Measurements from ENCODE around the gene NDRG2. TPM values are rescaled to one million over a fixed set of nuclear protein-coding genes. Genes with fewer than 3 reads are reported as not detected.

Gene NDRG2
- total and polyA plus RNA-seq, 2 donors (not counting 1 experiment from before 2014, with no cell fraction given) = 0.32 to 0.50 TPM

DNA sequence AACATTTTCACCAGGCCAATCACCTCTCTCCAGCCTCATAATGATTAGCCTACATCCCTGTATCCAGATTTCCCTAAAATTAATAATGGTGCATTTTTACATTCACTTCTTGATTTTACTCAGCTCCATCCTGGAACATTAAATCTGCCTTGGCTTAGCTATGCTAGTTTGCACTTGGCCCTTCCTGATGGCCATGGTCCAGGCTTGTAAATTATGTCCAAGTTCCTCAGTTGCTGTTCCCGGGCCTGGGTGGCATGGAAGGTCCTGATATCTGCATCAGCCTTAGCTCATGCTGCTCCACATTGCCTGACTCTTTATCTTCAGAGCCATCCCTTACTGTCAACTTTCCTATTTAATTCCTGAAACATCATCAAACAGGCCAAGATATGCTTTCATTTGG, 46.2 kb downstream of the NDRG2 start:
- Histone ChIP-seq H4K20me1 (ENCODE audit: control insufficient read depth, extremely low read depth, insufficient read depth, low read length) (no peaks in the 10 kb centered on the region), H3K9ac (ENCODE audit: insufficient read depth, low read length) (no peak overlapping the region), H3K4me3 (replicated peaks in 1 of 4; ENCODE audit: control extremely low read depth in 1 of 4, insufficient read depth in 1 of 4, low read depth in 3 of 4, low read length in 4 of 4) (no peak overlapping the region), H3K4me2 (ENCODE audit: extremely low read depth, insufficient read depth, low read length) (no peak overlapping the region), H3K27me3 (ENCODE audit: control insufficient read depth, insufficient read depth, low read length) (no peaks in the 10 kb centered on the region), H3K9me3 (ENCODE audit: control insufficient read depth, insufficient read depth, low read depth, low read length) (no peaks in the 10 kb centered on the region), H3K36me3 (ENCODE audit: control insufficient read depth, insufficient read depth, low read length) (no peaks in the 10 kb centered on the region), H3K79me2 (ENCODE audit: control insufficient read depth, insufficient read depth, low read length) (no peaks in the 10 kb centered on the region), H3K4me1 (ENCODE audit: control insufficient read depth, extremely low read depth, insufficient read depth, low read length) (peaks cover 6% of the 10 kb centered on the region), H2AFZ (ENCODE audit: low read length) (no peak overlapping the region), H3K27ac (ENCODE audit: insufficient read depth, low read length) (no peak overlapping the region)
- TF ChIP-seq, protein P1, sequence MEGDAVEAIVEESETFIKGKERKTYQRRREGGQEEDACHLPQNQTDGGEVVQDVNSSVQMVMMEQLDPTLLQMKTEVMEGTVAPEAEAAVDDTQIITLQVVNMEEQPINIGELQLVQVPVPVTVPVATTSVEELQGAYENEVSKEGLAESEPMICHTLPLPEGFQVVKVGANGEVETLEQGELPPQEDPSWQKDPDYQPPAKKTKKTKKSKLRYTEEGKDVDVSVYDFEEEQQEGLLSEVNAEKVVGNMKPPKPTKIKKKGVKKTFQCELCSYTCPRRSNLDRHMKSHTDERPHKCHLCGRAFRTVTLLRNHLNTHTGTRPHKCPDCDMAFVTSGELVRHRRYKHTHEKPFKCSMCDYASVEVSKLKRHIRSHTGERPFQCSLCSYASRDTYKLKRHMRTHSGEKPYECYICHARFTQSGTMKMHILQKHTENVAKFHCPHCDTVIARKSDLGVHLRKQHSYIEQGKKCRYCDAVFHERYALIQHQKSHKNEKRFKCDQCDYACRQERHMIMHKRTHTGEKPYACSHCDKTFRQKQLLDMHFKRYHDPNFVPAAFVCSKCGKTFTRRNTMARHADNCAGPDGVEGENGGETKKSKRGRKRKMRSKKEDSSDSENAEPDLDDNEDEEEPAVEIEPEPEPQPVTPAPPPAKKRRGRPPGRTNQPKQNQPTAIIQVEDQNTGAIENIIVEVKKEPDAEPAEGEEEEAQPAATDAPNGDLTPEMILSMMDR (conservative IDR thresholded peaks at IDR 0.05 in 1 of 2, IDR thresholded peaks at IDR 0.05 in 1 of 2; ENCODE audit: low read depth in 1 of 2, low read length in 2 of 2) = no peak
- TF ChIP-seq EZH2 (IDR thresholded peaks at IDR 0.05; ENCODE audit: low read length, missing control alignments) = no peak
- DNase-seq (ENCODE audit: low read depth in 2 of 2) = no peak

DNA sequence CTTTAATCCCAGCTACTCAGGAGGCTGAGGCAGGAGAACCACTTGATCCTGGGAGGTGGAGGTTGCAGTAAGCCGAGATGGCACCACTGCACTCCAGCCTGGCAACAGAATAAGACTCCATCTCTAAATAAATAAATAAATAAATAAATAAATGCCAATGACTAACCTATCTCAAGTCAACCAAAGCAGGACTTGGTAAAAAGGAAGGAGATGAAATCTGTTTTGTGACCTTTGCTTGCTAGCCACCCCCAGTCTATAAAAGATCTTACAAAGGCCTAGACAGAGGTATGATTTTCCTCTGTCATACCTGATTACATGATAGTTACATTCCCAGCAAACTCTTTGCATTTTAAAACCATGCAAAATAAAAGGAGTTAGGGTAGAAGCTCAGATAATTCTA, 48.6 kb downstream of the NDRG2 start:
- Histone ChIP-seq H3K9ac (ENCODE audit: insufficient read depth, low read length) (no peak overlapping the region), H3K4me2 (ENCODE audit: extremely low read depth, insufficient read depth, low read length) (no peak overlapping the region), H3K36me3 (ENCODE audit: control insufficient read depth, insufficient read depth, low read length) (no peaks in the 10 kb centered on the region), H3K27me3 (ENCODE audit: control insufficient read depth, insufficient read depth, low read length) (no peaks in the 10 kb centered on the region), H3K4me3 (replicated peaks in 1 of 4; ENCODE audit: control extremely low read depth in 1 of 4, insufficient read depth in 1 of 4, low read depth in 3 of 4, low read length in 4 of 4) (no peak overlapping the region), H4K20me1 (ENCODE audit: control insufficient read depth, extremely low read depth, insufficient read depth, low read length) (no peaks in the 10 kb centered on the region), H3K9me3 (ENCODE audit: control insufficient read depth, insufficient read depth, low read depth, low read length) (no peaks in the 10 kb centered on the region), H3K4me1 (ENCODE audit: control insufficient read depth, extremely low read depth, insufficient read depth, low read length) (peaks cover 6% of the 10 kb centered on the region), H2AFZ (ENCODE audit: low read length) (no peak overlapping the region), H3K79me2 (ENCODE audit: control insufficient read depth, insufficient read depth, low read length) (no peaks in the 10 kb centered on the region), H3K27ac (ENCODE audit: insufficient read depth, low read length) (no peak overlapping the region)
- no peak for DNase-seq (ENCODE audit: low read depth in 2 of 2)
- TF ChIP-seq, protein P1 (conservative IDR thresholded peaks at IDR 0.05 in 1 of 2, IDR thresholded peaks at IDR 0.05 in 1 of 2; ENCODE audit: low read depth in 1 of 2, low read length in 2 of 2) = no peak
- no peak for TF ChIP-seq EZH2 (IDR thresholded peaks at IDR 0.05; ENCODE audit: low read length, missing control alignments)

DNA sequence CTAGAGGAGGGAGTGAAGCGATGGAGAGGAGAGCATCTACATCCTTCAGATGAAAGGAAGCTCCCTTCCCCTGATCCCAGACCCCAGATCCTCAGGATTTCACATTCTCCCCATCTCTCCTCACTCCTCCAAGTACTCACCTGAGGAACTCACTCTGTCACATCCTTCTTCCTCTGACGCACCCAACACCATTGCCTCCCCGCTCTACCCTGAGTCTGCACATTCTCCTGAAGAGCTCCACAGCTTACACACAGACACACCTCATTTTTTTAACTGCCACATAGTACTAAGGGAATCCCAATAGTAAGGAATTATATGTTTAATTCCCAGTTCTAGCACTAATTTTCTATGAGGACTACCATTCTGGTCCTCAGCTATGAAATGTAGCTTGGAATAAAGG, 51.4 kb downstream of the NDRG2 start:
- no peak overlapping the region for H3K4me3 ChIP-seq (replicated peaks in 1 of 4; ENCODE audit: control extremely low read depth in 1 of 4, insufficient read depth in 1 of 4, low read depth in 3 of 4, low read length in 4 of 4)
- peaks cover 6% of the 10 kb centered on the region for H3K4me1 ChIP-seq (ENCODE audit: control insufficient read depth, extremely low read depth, insufficient read depth, low read length)
- no peak for DNase-seq (ENCODE audit: low read depth in 2 of 2)
- H2AFZ ChIP-seq (ENCODE audit: low read length) = no peak overlapping the region
- no peak overlapping the region for H3K27ac ChIP-seq (ENCODE audit: insufficient read depth, low read length)
- H3K9ac ChIP-seq (ENCODE audit: insufficient read depth, low read length) = no peak overlapping the region
- no peaks in the 10 kb centered on the region for H4K20me1 ChIP-seq (ENCODE audit: control insufficient read depth, extremely low read depth, insufficient read depth, low read length)
- no peak overlapping the region for H3K4me2 ChIP-seq (ENCODE audit: extremely low read depth, insufficient read depth, low read length)
- no peaks in the 10 kb centered on the region for H3K79me2 ChIP-seq (ENCODE audit: control insufficient read depth, insufficient read depth, low read length)
- no peaks in the 10 kb centered on the region for H3K9me3 ChIP-seq (ENCODE audit: control insufficient read depth, insufficient read depth, low read depth, low read length)
- H3K27me3 ChIP-seq (ENCODE audit: control insufficient read depth, insufficient read depth, low read length) = no peaks in the 10 kb centered on the region
- TF ChIP-seq, protein P1 (conservative IDR thresholded peaks at IDR 0.05 in 1 of 2, IDR thresholded peaks at IDR 0.05 in 1 of 2; ENCODE audit: low read depth in 1 of 2, low read length in 2 of 2) = no peak
- TF ChIP-seq EZH2 (IDR thresholded peaks at IDR 0.05; ENCODE audit: low read length, missing control alignments) = no peak
- no peaks in the 10 kb centered on the region for H3K36me3 ChIP-seq (ENCODE audit: control insufficient read depth, insufficient read depth, low read length)

Data from fibroblast of lung (primary cell).